HCT116 (cell line): Measurements from ENCODE around the gene TBXAS1. TPM values are rescaled to one million over a fixed set of nuclear protein-coding genes. Genes with fewer than 3 reads are reported as not detected.

Source experiments
- ATAC-seq: fragments of 200-7000 bp; cut with Tn5 transposase; 2 replicates; pipeline ENCODE4 v1.9.1; 2020; ENCODE audit warnings: mild to moderate bottlenecking, moderate library complexity
- BruUV-seq: library from RNA; stranded (reverse); fragments of 400-500 nt; replicated peaks from 2 replicates; lab custom pipeline; 2021; lab: Mats Ljungman, UMichigan
- CTCF ChIA-PET: fragments of 300-600 bp; sonication (Branson Sonifier 250); formaldehyde crosslinking; loops from one replicate; lab custom pipeline; 2021; ENCODE audit warnings: antibody characterized with exemption; lab: Charles Lee
- POLR2A ChIA-PET: fragments of 300-600, 350-600 bp; sonication (Branson Sonifier 250); formaldehyde crosslinking; loops from one replicate; lab custom pipeline; 2021; ENCODE audit warnings: antibody characterized with exemption; lab: Charles Lee
- RAD21 ChIA-PET, 2 experiments: fragments of 300-600 bp; sonication (Branson Sonifier 250); formaldehyde crosslinking; loops; one replicate each; lab custom pipeline; 2023; ENCODE audit warnings: low total read pairs in 2 of 2; ENCODE audit not compliant: uncharacterized antibody in 2 of 2, unreplicated experiment in 2 of 2, low non-redundant PET in 1 of 2; lab: Charles Lee
- DNase-seq: peaks from one replicate; pipeline ENCODE4 v3.0.0-alpha.2; 2010; ENCODE audit warnings: low read depth, low spot score
- H2AFZ ChIP-seq: fragments of 200-600 bp; shearing (Covaris generic), sonication (generic); 2 replicates; pipeline ENCODE4 v1.6.1; 2017; ENCODE audit warnings: low read depth, mixed run types, mixed read lengths, antibody characterized with exemption, low read length; ENCODE audit not compliant: poor library complexity, severe bottlenecking
- H3K27ac ChIP-seq: 2 replicates; pipeline ENCODE4 v1.5.1; 2012; ENCODE audit warnings: low read depth, low read length
- H3K27me3 ChIP-seq: fragments of 200-600 bp; sonication (generic); 2 replicates; pipeline ENCODE4 v1.6.1; 2016; ENCODE audit warnings: mixed run types, low read length, mixed read lengths; ENCODE audit not compliant: insufficient read depth
- H3K36me3 ChIP-seq, 2 experiments: fragments of 200-500 bp in 1 of 2; fragments of 200-600 bp in 1 of 2; sonication (Bioruptor generic) in 1 of 2; sonication (generic) in 1 of 2; 2 replicates each; pipeline versions ENCODE4 v1.5.1 to v1.6.1; 2014 to 2016; ENCODE audit warnings: low read length in 2 of 2, inconsistent platforms in 1 of 2, mixed read lengths in 1 of 2, mixed run types in 1 of 2; ENCODE audit not compliant: insufficient read depth in 2 of 2, control insufficient read depth in 1 of 2
- H3K4me1 ChIP-seq, 2 experiments: fragments of 200-600 bp in 1 of 2; sonication (generic) in 1 of 2; 2 replicates each; pipeline versions ENCODE4 v1.5.1 to v1.6.1; 2012 to 2017; ENCODE audit warnings: low read length in 2 of 2, inconsistent platforms in 1 of 2, mild to moderate bottlenecking in 1 of 2, mixed read lengths in 1 of 2, mixed run types in 1 of 2, moderate library complexity in 1 of 2; ENCODE audit not compliant: insufficient read depth in 2 of 2, control insufficient read depth in 1 of 2
- H3K4me2 ChIP-seq: fragments of 200-600 bp; sonication (generic); 2 replicates; pipeline ENCODE4 v1.6.1; 2017; ENCODE audit warnings: mixed run types, low read length, mixed read lengths
- H3K4me3 ChIP-seq, 2 experiments: fragments of 200-600 bp in 1 of 2; sonication (generic) in 1 of 2; replicated peaks in 1 of 2; 2 replicates each; pipeline ENCODE4 v1.5.1; 2011 to 2016; ENCODE audit warnings: low read length in 2 of 2, control low read depth in 1 of 2, low read depth in 1 of 2, mild to moderate bottlenecking in 1 of 2, mixed read lengths in 1 of 2, mixed run types in 1 of 2
- H3K79me2 ChIP-seq: fragments of 200-600 bp; sonication (generic); 2 replicates; pipeline ENCODE4 v1.6.1; 2017; ENCODE audit warnings: mild to moderate bottlenecking, mixed run types, low read length, moderate library complexity, mixed read lengths; ENCODE audit not compliant: insufficient read depth
- H3K9ac ChIP-seq: fragments of 200-600 bp; sonication (generic); 2 replicates; pipeline ENCODE4 v1.6.1; 2016; ENCODE audit warnings: low read length, mixed read lengths
- H3K9me2 ChIP-seq: fragments of 200-600 bp; sonication (generic), shearing (Covaris generic); 2 replicates; pipeline ENCODE4 v1.6.1; 2017; ENCODE audit warnings: mixed run types, mild to moderate bottlenecking, moderate library complexity; ENCODE audit not compliant: insufficient read depth
- H3K9me3 ChIP-seq, 2 experiments: fragments of 200-500 bp in 1 of 2; fragments of 200-600 bp in 1 of 2; sonication (Bioruptor generic) in 1 of 2; sonication (generic) in 1 of 2; 2 replicates each; pipeline ENCODE4 v1.6.1; 2014 to 2017; ENCODE audit warnings: low read length in 2 of 2, mixed read lengths in 2 of 2, inconsistent platforms in 1 of 2, low read depth in 1 of 2, mild to moderate bottlenecking in 1 of 2, mixed run types in 1 of 2, moderate library complexity in 1 of 2; ENCODE audit not compliant: control insufficient read depth in 1 of 2, insufficient read depth in 1 of 2
- H4K20me1 ChIP-seq: fragments of 200-600 bp; sonication (generic), shearing (Covaris generic); 2 replicates; pipeline ENCODE4 v1.6.1; 2017; ENCODE audit warnings: mixed run types, mild to moderate bottlenecking, moderate library complexity; ENCODE audit not compliant: insufficient read depth
- CBX3 ChIP-seq: IDR thresholded peaks from 2 replicates; pipeline ENCODE4 v1.6.1; 2012; ENCODE audit warnings: low read depth
- CEBPB ChIP-seq: IDR thresholded peaks from 2 replicates; pipeline ENCODE4 v1.6.1; 2012; ENCODE audit warnings: low read depth
- EGR1 ChIP-seq: IDR thresholded peaks from 2 replicates; pipeline ENCODE4 v1.6.1; 2012; ENCODE audit warnings: low read depth
- ELF1 ChIP-seq: IDR thresholded peaks from 2 replicates; pipeline ENCODE4 v1.6.1; 2012; ENCODE audit warnings: low read depth, borderline replicate concordance
- EZH2 ChIP-seq: fragments of 200-600 bp; sonication (generic); IDR thresholded peaks from 2 replicates; pipeline ENCODE4 v1.6.1; 2017; ENCODE audit warnings: antibody characterized with exemption, mixed run types
- EZH2phosphoT487 ChIP-seq: fragments of 200-600 bp; IDR thresholded peaks from 2 replicates; pipeline ENCODE4 v1.6.1; 2018; ENCODE audit warnings: antibody characterized with exemption, borderline replicate concordance
- FOSL1 ChIP-seq: IDR thresholded peaks from 2 replicates; pipeline ENCODE4 v1.6.1; 2012; ENCODE audit warnings: low read depth
- POLR2AphosphoS5 ChIP-seq: IDR thresholded peaks from 2 replicates; pipeline ENCODE4 v1.6.1; 2011; ENCODE audit warnings: mild to moderate bottlenecking, low read depth, low read length, moderate library complexity
- RAD21 ChIP-seq: IDR thresholded peaks from 2 replicates; pipeline ENCODE4 v1.6.1; 2012; ENCODE audit warnings: low read depth, mild to moderate bottlenecking
- REST ChIP-seq: IDR thresholded peaks from 2 replicates; pipeline ENCODE4 v1.6.1; 2012; ENCODE audit warnings: low read depth
- SIN3A ChIP-seq: IDR thresholded peaks from 2 replicates; pipeline ENCODE4 v1.6.1; 2012; ENCODE audit warnings: low read depth
- SP1 ChIP-seq: IDR thresholded peaks from 2 replicates; pipeline ENCODE4 v1.6.1; 2012; ENCODE audit warnings: low read depth
- SRF ChIP-seq: IDR thresholded peaks from 2 replicates; pipeline ENCODE4 v1.6.1; 2012; ENCODE audit warnings: low read depth
- TCF7L2 ChIP-seq: IDR thresholded peaks from 2 replicates; pipeline ENCODE4 v1.7.0; 2011; ENCODE audit warnings: borderline replicate concordance, inconsistent platforms; ENCODE audit not compliant: insufficient read depth, insufficient read length; ENCODE audit errors: extremely low read depth
- YY1 ChIP-seq: IDR thresholded peaks from 2 replicates; pipeline ENCODE4 v1.6.1; 2011; ENCODE audit warnings: low read length, low read depth, moderate library complexity, mild to moderate bottlenecking; ENCODE audit not compliant: insufficient replicate concordance; ENCODE audit errors: extremely low read depth
- ZBTB33 ChIP-seq: IDR thresholded peaks from 2 replicates; pipeline ENCODE4 v1.6.1; 2011; ENCODE audit warnings: mild to moderate bottlenecking, low read length, moderate library complexity; ENCODE audit not compliant: insufficient replicate concordance; ENCODE audit errors: extremely low read depth
- ZNF274 ChIP-seq: fragments of 200-500 bp; sonication (Bioruptor generic); IDR thresholded peaks from 2 replicates; pipeline ENCODE4 v1.6.1; 2014; ENCODE audit warnings: mild to moderate bottlenecking, low read depth, low read length, inconsistent platforms
- intact Hi-C: fragments of 100-400 bp; cut with micrococcal nuclease; formaldehyde crosslinking; loops from 2 replicates; pipeline ENCODE4 v1.10.0; 2022
- total RNA-seq: library from RNA; stranded (reverse); gene quantifications from one replicate; pipeline ENCODE4 v1.2.1, GENCODE V29; 2021; ENCODE audit not compliant: unreplicated experiment
- TF ChIP-seq, protein P1 (sequence below): IDR thresholded peaks from 2 replicates; pipeline ENCODE4 v1.6.1; 2012
- TF ChIP-seq, protein P2 (sequence below), 3 experiments: fragments of 200-600 bp in 1 of 3; sonication (generic) in 1 of 3; IDR thresholded peaks in 2 of 3; conservative IDR thresholded peaks in 1 of 3; 2 replicates each; pipeline ENCODE4 v1.5.1; 2012 to 2017; ENCODE audit warnings: low read depth in 2 of 3, low read length in 2 of 3, antibody characterized with exemption in 1 of 3, borderline replicate concordance in 1 of 3, control low read depth in 1 of 3, mild to moderate bottlenecking in 1 of 3, mixed read lengths in 1 of 3, mixed run types in 1 of 3, moderate library complexity in 1 of 3; ENCODE audit not compliant: insufficient read depth in 1 of 3

TBXAS1 gene
- total RNA-seq, 1 experiment from 2014 or later = 1.4 TPM

DNA sequence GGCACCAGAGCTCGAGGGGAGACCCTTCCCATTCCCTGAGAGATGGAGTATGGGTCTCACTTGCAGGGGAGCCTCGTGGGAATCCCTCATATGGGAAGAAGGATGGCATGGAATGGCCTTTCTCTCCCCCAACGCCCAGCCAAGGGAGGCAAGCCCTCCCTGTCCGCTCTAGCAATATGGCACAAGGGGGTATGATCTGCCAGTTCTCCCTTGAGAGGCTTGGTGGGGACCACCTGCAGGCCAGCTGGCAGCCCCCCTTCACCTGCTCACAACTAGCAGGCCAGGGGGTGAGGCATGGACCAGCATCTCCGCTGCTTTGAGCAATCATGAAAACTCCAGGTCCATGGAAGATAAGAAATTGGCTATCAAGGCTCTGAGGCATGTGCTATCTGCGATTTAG is 162.8 kb downstream of the TBXAS1 start:
- H3K4me3 ChIP-seq = no peak overlapping the region
- ATAC-seq = no peak
- no peaks in the 10 kb centered on the region for H3K9me3 ChIP-seq
- H3K79me2 ChIP-seq = no peaks in the 10 kb centered on the region
- ChIA-PET RAD21 (no interaction called here), CTCF (interaction anchor here (3.0 kb wide), 1 partner anchor 373 kb away, joined by 8 read pairs; no protein-coding TSS in a partner anchor), POLR2A (no interaction called here)
- intact Hi-C loops = no loop called here
- H2AFZ ChIP-seq = no peak overlapping the region
- H3K4me2 ChIP-seq = no peak overlapping the region
- DNase-seq = no peak
- BruUV-seq = no TSS peak
- no peak overlapping the region for H3K27ac ChIP-seq
- H3K36me3 ChIP-seq = no peaks in the 10 kb centered on the region
- no peak overlapping the region for H3K9ac ChIP-seq
- TF ChIP-seq EZH2phosphoT487 (no peak), EGR1 (no peak), CBX3 (no peak), ELF1 (no peak), RAD21 (no peak), SP1 (no peak), SRF (no peak), ZNF274 (no peak), TCF7L2 (no peak), POLR2AphosphoS5 (no peak), FOSL1 (no peak), SIN3A (no peak), ZBTB33 (no peak), CEBPB (no peak), REST (no peak), EZH2 (no peak), YY1 (no peak)
- TF ChIP-seq, protein P1, sequence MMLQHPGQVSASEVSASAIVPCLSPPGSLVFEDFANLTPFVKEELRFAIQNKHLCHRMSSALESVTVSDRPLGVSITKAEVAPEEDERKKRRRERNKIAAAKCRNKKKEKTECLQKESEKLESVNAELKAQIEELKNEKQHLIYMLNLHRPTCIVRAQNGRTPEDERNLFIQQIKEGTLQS = no peak
- TF ChIP-seq, protein P2, sequence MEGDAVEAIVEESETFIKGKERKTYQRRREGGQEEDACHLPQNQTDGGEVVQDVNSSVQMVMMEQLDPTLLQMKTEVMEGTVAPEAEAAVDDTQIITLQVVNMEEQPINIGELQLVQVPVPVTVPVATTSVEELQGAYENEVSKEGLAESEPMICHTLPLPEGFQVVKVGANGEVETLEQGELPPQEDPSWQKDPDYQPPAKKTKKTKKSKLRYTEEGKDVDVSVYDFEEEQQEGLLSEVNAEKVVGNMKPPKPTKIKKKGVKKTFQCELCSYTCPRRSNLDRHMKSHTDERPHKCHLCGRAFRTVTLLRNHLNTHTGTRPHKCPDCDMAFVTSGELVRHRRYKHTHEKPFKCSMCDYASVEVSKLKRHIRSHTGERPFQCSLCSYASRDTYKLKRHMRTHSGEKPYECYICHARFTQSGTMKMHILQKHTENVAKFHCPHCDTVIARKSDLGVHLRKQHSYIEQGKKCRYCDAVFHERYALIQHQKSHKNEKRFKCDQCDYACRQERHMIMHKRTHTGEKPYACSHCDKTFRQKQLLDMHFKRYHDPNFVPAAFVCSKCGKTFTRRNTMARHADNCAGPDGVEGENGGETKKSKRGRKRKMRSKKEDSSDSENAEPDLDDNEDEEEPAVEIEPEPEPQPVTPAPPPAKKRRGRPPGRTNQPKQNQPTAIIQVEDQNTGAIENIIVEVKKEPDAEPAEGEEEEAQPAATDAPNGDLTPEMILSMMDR (IDR thresholded peaks at IDR 0.05 in 2 of 3, conservative IDR thresholded peaks at IDR 0.05 in 1 of 3; ENCODE audit: borderline replicate concordance in 1 of 3, insufficient read depth in 1 of 3, low read depth in 2 of 3, low read length in 2 of 3) = no peak
- H3K4me1 ChIP-seq = peaks cover 0 to 18% of the 10 kb centered on the region in 2 experiments; a peak in 1 of 4 replicates
- no peaks in the 10 kb centered on the region for H3K9me2 ChIP-seq
- H4K20me1 ChIP-seq = no peaks in the 10 kb centered on the region
- H3K27me3 ChIP-seq = no peaks in the 10 kb centered on the region
